Fibroblast of mammary gland (primary cell): ENCODE results near the gene ANXA2R.
"Not testable (repeated sequence)": the region's sequence is repeated elsewhere in the genome, so short reads cannot be mapped to it uniquely, and the experiment has no call there.

ENCODE experiments used
- DNase-seq: peaks from one replicate; pipeline ENCODE4 v3.0.0-alpha.2; 2010; ENCODE audit warnings: low read depth
- H3K4me3 ChIP-seq: 2 replicates; pipeline ENCODE4 v1.5.1; 2011; ENCODE audit warnings: low read depth, mild to moderate bottlenecking, low read length, moderate library complexity; ENCODE audit not compliant: control insufficient read depth
- CTCF ChIP-seq: conservative IDR thresholded peaks from 2 replicates; pipeline ENCODE4 v1.5.1; 2011; ENCODE audit warnings: low read depth, low read length, inconsistent platforms; ENCODE audit not compliant: control insufficient read depth, insufficient read depth

ANXA2R gene

GRCh38 chr5:43036856-43037635 lies 3.1 kb downstream of the ANXA2R start:
- no peak for TF ChIP-seq CTCF
- no peak for DNase-seq
- no peak overlapping the region for H3K4me3 ChIP-seq

- DNase-seq = no peak
- TF ChIP-seq CTCF = no peak
- H3K4me3 ChIP-seq = no peak overlapping the region
Measured at GRCh38 chr5:43036409-43036808, 3.7 kb downstream of the ANXA2R start.

- DNase-seq = peak; percentile 52
- no peak for TF ChIP-seq CTCF
- no peak overlapping the region for H3K4me3 ChIP-seq
Measured at GRCh38 chr5:43034591-43034968, 5.5 kb downstream of the ANXA2R start.

- DNase-seq = no peak
Measured at GRCh38 chr5:43033841-43034590, 6.1 kb downstream of the ANXA2R start.

GRCh38 chr5:43027054-43027785 lies 12.9 kb downstream of the ANXA2R start:
- TF ChIP-seq CTCF = no peak
- no peak overlapping the region for H3K4me3 ChIP-seq

More at GRCh38 chr5:43033841-43034590, 6.1 kb downstream of the ANXA2R start:
- TF ChIP-seq CTCF = no peak
- H3K4me3 ChIP-seq = no peak overlapping the region

GRCh38 chr5:43025184-43025950 lies 14.8 kb downstream of the ANXA2R start:
- DNase-seq = not testable (repeated sequence)

More at GRCh38 chr5:43027054-43027785, 12.9 kb downstream of the ANXA2R start:
- no peak for DNase-seq

GRCh38 chr5:43024217-43024616 lies 15.9 kb downstream of the ANXA2R start:
- DNase-seq = no peak
- no peak for TF ChIP-seq CTCF
- H3K4me3 ChIP-seq = no peak overlapping the region

More at GRCh38 chr5:43025184-43025950, 14.8 kb downstream of the ANXA2R start:
- H3K4me3 ChIP-seq = not testable (repeated sequence)
